ENCODE measurements around the gene KAT2A.

KAT2A gene

GRCh38 chr17:42114118-42114517 is 7.0 kb downstream of the KAT2A start:
- DNase-seq (ENCODE audit: low read depth in 2 of 2): no peak

GRCh38 chr17:42113293-42114069 is 7.7 kb downstream of the KAT2A start:
- no peak for DNase-seq (ENCODE audit: low read depth in 2 of 2)

- peak in 1 of 2 donors; percentile 57 for DNase-seq (ENCODE audit: low read depth in 2 of 2)
These were observed 8.5 kb downstream of the KAT2A start, which contains the start of gene DHX58 for GRCh38 chr17:42112552-42113176. TSS of gene DHX58 (minus strand) at chr17:42112714. CDS start at chr17:42111892, 822 bp downstream.

GRCh38 chr17:42111871-42112551 is 9.2 kb downstream of the KAT2A start:
- no peak for DNase-seq (ENCODE audit: low read depth in 2 of 2)

- no peak for DNase-seq (ENCODE audit: low read depth in 2 of 2)
These were observed 9.9 kb downstream of the KAT2A start for GRCh38 chr17:42111265-42111636.

- DNase-seq (ENCODE audit: low read depth in 2 of 2): no peak
These were observed 10.6 kb downstream of the KAT2A start for GRCh38 chr17:42110301-42111264.

GRCh38 chr17:42109086-42109485 is 12.1 kb downstream of the KAT2A start:
- DNase-seq (ENCODE audit: low read depth in 2 of 2): no peak

- DNase-seq (ENCODE audit: low read depth in 2 of 2): peak; percentile 92 to 94
These were observed 13.3 kb downstream of the KAT2A start for GRCh38 chr17:42107597-42108576.

GRCh38 chr17:42107124-42107523 is 14.0 kb downstream of the KAT2A start:
- DNase-seq (ENCODE audit: low read depth in 2 of 2): no peak

GRCh38 chr17:42106009-42106408 is 15.2 kb downstream of the KAT2A start:
- DNase-seq (ENCODE audit: low read depth in 2 of 2): no peak

- DNase-seq (ENCODE audit: low read depth in 2 of 2): no peak
These were observed 16.9 kb downstream of the KAT2A start for GRCh38 chr17:42104264-42104663.

GRCh38 chr17:42103221-42103954 is 17.8 kb downstream of the KAT2A start:
- no peak for DNase-seq (ENCODE audit: low read depth in 2 of 2)

GRCh38 chr17:42101513-42102292 is 19.5 kb downstream of the KAT2A start:
- DNase-seq (ENCODE audit: low read depth in 2 of 2): peak; percentile 72 to 79

GRCh38 chr17:42098730-42099399 is 22.3 kb downstream of the KAT2A start:
- no peak for DNase-seq (ENCODE audit: low read depth in 2 of 2)

- peak in 1 of 2 donors; percentile 22 for DNase-seq (ENCODE audit: low read depth in 2 of 2)
These were observed 23.2 kb downstream of the KAT2A start, which contains the start of gene ZNF385C for GRCh38 chr17:42097691-42098631. TSS of gene ZNF385C (minus strand) at chr17:42098473. CDS start at chr17:42063056, 35,417 bp downstream.

GRCh38 chr17:42096360-42097111 is 24.6 kb downstream of the KAT2A start:
- no peak for DNase-seq (ENCODE audit: low read depth in 2 of 2)
